Endothelial cell of umbilical vein (primary cell): Measurements from ENCODE around the gene RNASE13. TPM values are rescaled to one million over a fixed set of nuclear protein-coding genes. Genes with fewer than 3 reads are reported as not detected.

Experiments used
- BruUV-seq: library from RNA; stranded (reverse); fragments of 400-500 nt; replicated peaks from 2 replicates; lab custom pipeline; 2021; lab: Mats Ljungman, UMichigan
- CTCF ChIA-PET: fragments of 300-600, 350-600 bp; sonication (Branson Sonifier 250); formaldehyde crosslinking; loops from one replicate; lab custom pipeline; 2021; ENCODE audit warnings: antibody characterized with exemption, inconsistent platforms; lab: Charles Lee
- POLR2A ChIA-PET: fragments of 300-600, 350-600 bp; sonication (Branson Sonifier 250); formaldehyde crosslinking; loops from one replicate; lab custom pipeline; 2021; ENCODE audit warnings: antibody characterized with exemption, inconsistent platforms; lab: Charles Lee
- DNase-seq: peaks from one replicate; pipeline ENCODE4 v3.0.0-alpha.2; 2011; ENCODE audit warnings: low read depth, low spot score
- FAIRE-seq: peaks from 2 replicates; lab custom pipeline; 2011; peaks lifted over from hg19 to GRCh38; lab: Jason Lieb, UNC
- H2AFZ ChIP-seq: 2 replicates; pipeline ENCODE4 v1.6.0; 2012; ENCODE audit warnings: low read depth, low read length, control low read depth, inconsistent platforms
- H3K27ac ChIP-seq: 2 replicates; pipeline ENCODE4 v1.5.1; 2011; ENCODE audit warnings: low read depth, mild to moderate bottlenecking, control low read depth, low read length, moderate library complexity; ENCODE audit not compliant: insufficient read depth
- H3K27me3 ChIP-seq, 2 experiments: 2 replicates each; pipeline versions ENCODE4 v1.6.0 to v1.6.1; 2011; ENCODE audit warnings: low read length in 2 of 2, mixed read lengths in 1 of 2; ENCODE audit not compliant: control insufficient read depth in 2 of 2, insufficient read depth in 2 of 2
- H3K36me3 ChIP-seq, 2 experiments: 2 replicates in 1 of 2; 3 replicates in 1 of 2; pipeline ENCODE4 v1.5.1; 2011; ENCODE audit warnings: low read length in 2 of 2, mild to moderate bottlenecking in 1 of 2, moderate library complexity in 1 of 2; ENCODE audit not compliant: control insufficient read depth in 2 of 2, insufficient read depth in 2 of 2; ENCODE audit errors: extremely low read depth in 1 of 2
- H3K4me1 ChIP-seq: 3 replicates; pipeline ENCODE4 v1.5.1; 2011; ENCODE audit warnings: mild to moderate bottlenecking, low read length; ENCODE audit not compliant: control insufficient read depth, insufficient read depth; ENCODE audit errors: extremely low read depth
- H3K4me2 ChIP-seq: 2 replicates; pipeline ENCODE4 v1.6.1; 2011; ENCODE audit warnings: low read length, control low read depth, mixed read lengths; ENCODE audit not compliant: insufficient read depth
- H3K4me3 ChIP-seq, 3 experiments: fragments of 200-600 bp in 1 of 3; sonication (generic), shearing (Covaris generic) in 1 of 3; replicated peaks in 1 of 3; 2 replicates each; pipeline ENCODE4 v1.5.1; 2011 to 2016; ENCODE audit warnings: control low read depth in 3 of 3, low read length in 3 of 3, mild to moderate bottlenecking in 2 of 3, inconsistent platforms in 1 of 3, low read depth in 1 of 3, moderate library complexity in 1 of 3; ENCODE audit not compliant: insufficient read depth in 1 of 3
- H3K79me2 ChIP-seq: 2 replicates; pipeline ENCODE4 v1.6.0; 2012; ENCODE audit warnings: low read length, inconsistent platforms; ENCODE audit not compliant: control insufficient read depth, insufficient read depth
- H3K9ac ChIP-seq: replicated peaks from 2 replicates; pipeline ENCODE3; 2011; ENCODE audit warnings: low read length, control low read depth; ENCODE audit not compliant: insufficient read depth; ENCODE audit errors: extremely low read depth
- H3K9me1 ChIP-seq: replicated peaks from 3 replicates; pipeline ENCODE4 v1.6.0; 2011; ENCODE audit warnings: mild to moderate bottlenecking, low read length; ENCODE audit not compliant: control insufficient read depth, insufficient read depth; ENCODE audit errors: extremely low read depth
- H3K9me3 ChIP-seq: replicated peaks from 2 replicates; pipeline ENCODE4 v1.5.1; 2012; ENCODE audit warnings: low read length, inconsistent platforms; ENCODE audit not compliant: control insufficient read depth, insufficient read depth
- H4K20me1 ChIP-seq: replicated peaks from 2 replicates; pipeline ENCODE3; 2011; ENCODE audit warnings: mild to moderate bottlenecking, low read length; ENCODE audit not compliant: control insufficient read depth, insufficient read depth; ENCODE audit errors: extremely low read depth
- EZH2 ChIP-seq: IDR thresholded peaks from 2 replicates; pipeline ENCODE4 v1.6.1; 2012; ENCODE audit warnings: borderline replicate concordance, low read depth, mild to moderate bottlenecking, moderate library complexity, low read length, inconsistent platforms; ENCODE audit not compliant: severe bottlenecking
- FOS ChIP-seq: IDR thresholded peaks from 2 replicates; pipeline ENCODE4 v1.6.1; 2011; ENCODE audit warnings: mild to moderate bottlenecking, low read length, moderate library complexity, borderline replicate concordance; ENCODE audit not compliant: insufficient read depth
- GATA2 ChIP-seq: IDR thresholded peaks from 2 replicates; pipeline ENCODE4 v1.7.0; 2011; ENCODE audit warnings: low read depth, mild to moderate bottlenecking, moderate library complexity, mixed read lengths, low read length; ENCODE audit not compliant: insufficient read length, insufficient read depth
- JUN ChIP-seq: IDR thresholded peaks from 2 replicates; pipeline ENCODE4 v1.6.1; 2011; ENCODE audit warnings: borderline replicate concordance, low read depth; ENCODE audit not compliant: insufficient read length, insufficient read depth
- MAX ChIP-seq: IDR thresholded peaks from 2 replicates; pipeline ENCODE4 v1.6.1; 2011; ENCODE audit not compliant: insufficient read depth, insufficient read length
- MYC ChIP-seq: IDR thresholded peaks from one replicate; pipeline ENCODE4 v1.6.1; 2011; ENCODE audit warnings: mild to moderate bottlenecking, low read depth, low read length
- POLR2A ChIP-seq: IDR thresholded peaks from 2 replicates; pipeline ENCODE4 v1.6.1; 2012; ENCODE audit warnings: low read depth, mild to moderate bottlenecking, control low read depth, low read length
- POLR2AphosphoS5 ChIP-seq: IDR thresholded peaks from 2 replicates; pipeline ENCODE4 v1.6.1; 2012; ENCODE audit warnings: low read depth, mild to moderate bottlenecking, control low read depth, low read length, moderate library complexity; ENCODE audit not compliant: insufficient read depth
- dilution Hi-C: fragments of 300-500 bp; cut with MboI; formaldehyde crosslinking; loops from one replicate; pipeline ENCODE4 v1.15.0; 2019; ENCODE audit warnings: low sequenced_read_pairs; ENCODE audit not compliant: extremely low pct_ligation_motif_present
- intact Hi-C: fragments of 100-400 bp; cut with micrococcal nuclease; formaldehyde crosslinking; loops from one replicate; pipeline ENCODE4 v1.10.0; 2022
- polyA plus RNA-seq, 4 experiments: library from polyadenylated mRNA; depleted of rRNA in 3 of 4; stranded (reverse) in 3 of 4; unstranded in 1 of 4; fragments of >200 nt; gene quantifications; 2 replicates each; pipeline versions ENCODE4 v1.2.1 to v1.2.3, GENCODE V29; 2011 to 2012; ENCODE audit warnings: missing spikeins in 1 of 4
- total RNA-seq: library from RNA; stranded (reverse); gene quantifications from 2 replicates; pipeline ENCODE4 v1.2.3, GENCODE V29; 2021
- TF ChIP-seq, protein P1 (sequence below), 2 donors: IDR thresholded peaks; 1 replicate in 1 of 2; 2 replicates in 1 of 2; pipeline ENCODE4 v1.5.1; 2011; ENCODE audit warnings: low read length in 2 of 2, mild to moderate bottlenecking in 2 of 2, moderate library complexity in 2 of 2, control low read depth in 1 of 2, inconsistent platforms in 1 of 2, low read depth in 1 of 2; ENCODE audit not compliant: insufficient read depth in 1 of 2; ENCODE audit errors: extremely low read depth in 1 of 2

The RNASE13 gene
- total and polyA plus RNA-seq, 2 donors (not counting 3 experiments of a cell fraction or from before 2014, with no cell fraction given): not detected

GRCh38 chr14:21018781-21019180 is 15.8 kb downstream of the RNASE13 start:
- no peak overlapping the region for H2AFZ ChIP-seq
- no peak for DNase-seq
- ChIA-PET POLR2A (no interaction called here), CTCF (interaction anchor here (1.7 to 7.4 kb wide), 2 partner anchors 23 to 74 kb away, joined by 4 to 214 read pairs; partner anchors contain the start of gene RNASE7)
- H3K4me3 ChIP-seq: no peak overlapping the region
- dilution Hi-C loops (no loop called here), intact Hi-C loops (no loop called here)
- no peaks in the 10 kb centered on the region for H3K79me2 ChIP-seq
- H3K9me3 ChIP-seq: no peaks in the 10 kb centered on the region
- TF ChIP-seq, protein P1, sequence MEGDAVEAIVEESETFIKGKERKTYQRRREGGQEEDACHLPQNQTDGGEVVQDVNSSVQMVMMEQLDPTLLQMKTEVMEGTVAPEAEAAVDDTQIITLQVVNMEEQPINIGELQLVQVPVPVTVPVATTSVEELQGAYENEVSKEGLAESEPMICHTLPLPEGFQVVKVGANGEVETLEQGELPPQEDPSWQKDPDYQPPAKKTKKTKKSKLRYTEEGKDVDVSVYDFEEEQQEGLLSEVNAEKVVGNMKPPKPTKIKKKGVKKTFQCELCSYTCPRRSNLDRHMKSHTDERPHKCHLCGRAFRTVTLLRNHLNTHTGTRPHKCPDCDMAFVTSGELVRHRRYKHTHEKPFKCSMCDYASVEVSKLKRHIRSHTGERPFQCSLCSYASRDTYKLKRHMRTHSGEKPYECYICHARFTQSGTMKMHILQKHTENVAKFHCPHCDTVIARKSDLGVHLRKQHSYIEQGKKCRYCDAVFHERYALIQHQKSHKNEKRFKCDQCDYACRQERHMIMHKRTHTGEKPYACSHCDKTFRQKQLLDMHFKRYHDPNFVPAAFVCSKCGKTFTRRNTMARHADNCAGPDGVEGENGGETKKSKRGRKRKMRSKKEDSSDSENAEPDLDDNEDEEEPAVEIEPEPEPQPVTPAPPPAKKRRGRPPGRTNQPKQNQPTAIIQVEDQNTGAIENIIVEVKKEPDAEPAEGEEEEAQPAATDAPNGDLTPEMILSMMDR (IDR thresholded peaks at IDR 0.05; ENCODE audit: extremely low read depth in 1 of 2, insufficient read depth in 1 of 2, low read depth in 1 of 2, low read length in 2 of 2): no peak
- TF ChIP-seq MYC (no peak), POLR2A (no peak), POLR2AphosphoS5 (no peak), EZH2 (no peak), JUN (no peak), MAX (no peak), FOS (no peak), GATA2 (no peak)
- no peak overlapping the region for H3K27ac ChIP-seq
- H3K9me1 ChIP-seq: no peaks in the 10 kb centered on the region
- no peak for FAIRE-seq
- H4K20me1 ChIP-seq: no peaks in the 10 kb centered on the region
- no peak overlapping the region for H3K4me2 ChIP-seq
- no TSS peak for BruUV-seq
- H3K9ac ChIP-seq: no peak overlapping the region
- no peaks in the 10 kb centered on the region for H3K36me3 ChIP-seq
- no peaks in the 10 kb centered on the region for H3K4me1 ChIP-seq
- peaks cover 27 to 30% of the 10 kb centered on the region in 2 experiments for H3K27me3 ChIP-seq
